ENCODE results near the gene CEP44.

- TF ChIP-seq CTCF (IDR thresholded peaks at IDR 0.05; ENCODE audit: insufficient read depth, low read depth, low read length) (no peak), EZH2 (IDR thresholded peaks at IDR 0.05; ENCODE audit: insufficient read depth, low read length) (no peak)
These were observed 740 bp upstream of the CEP44 start for GRCh38 chr4:174282836-174283506.
